NOMO-1 (cell line): ENCODE measurements around the gene CDKN3.
"Not testable (repeated sequence)": the region's sequence is repeated elsewhere in the genome, so short reads cannot be mapped to it uniquely, and the experiment has no call there.

Experiments
- DNase-seq, 2 experiments: peaks; one replicate each; lab custom pipeline; 2025; ENCODE audit not compliant: unreplicated experiment in 2 of 2; lab: John Stamatoyannopoulos, UW

The CDKN3 gene

DNA sequence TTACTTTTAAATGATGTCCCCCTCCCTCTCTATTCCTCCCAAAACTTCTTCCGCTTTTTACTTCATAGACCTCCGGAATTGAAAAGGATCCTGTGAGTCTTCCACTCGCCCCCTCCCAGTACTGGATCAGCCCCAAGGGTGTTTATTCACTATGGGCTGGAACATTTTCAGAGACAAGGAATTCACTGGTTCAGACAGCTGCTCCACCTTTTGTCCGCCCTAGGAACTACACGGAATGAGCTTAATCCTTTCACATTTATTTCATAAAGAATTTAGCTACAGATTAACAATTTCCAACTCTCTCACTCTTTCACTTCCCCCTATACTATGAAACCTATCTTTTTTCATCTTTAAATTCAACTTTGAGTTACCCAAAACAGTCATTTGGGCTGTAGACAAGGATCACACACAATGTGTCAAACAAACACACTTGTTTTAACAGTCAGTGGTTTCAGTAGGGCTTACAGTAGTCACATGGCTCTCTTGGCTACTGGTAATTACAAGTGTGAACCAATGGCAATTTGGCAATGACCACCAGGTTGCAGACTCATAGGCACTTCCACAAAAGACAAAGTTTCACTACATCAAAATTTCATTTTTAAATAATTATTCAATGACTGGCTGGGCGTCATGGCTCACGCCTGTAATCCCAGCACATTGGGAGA, 23.8 kb downstream of the CDKN3 start:
- DNase-seq: no peak

DNA sequence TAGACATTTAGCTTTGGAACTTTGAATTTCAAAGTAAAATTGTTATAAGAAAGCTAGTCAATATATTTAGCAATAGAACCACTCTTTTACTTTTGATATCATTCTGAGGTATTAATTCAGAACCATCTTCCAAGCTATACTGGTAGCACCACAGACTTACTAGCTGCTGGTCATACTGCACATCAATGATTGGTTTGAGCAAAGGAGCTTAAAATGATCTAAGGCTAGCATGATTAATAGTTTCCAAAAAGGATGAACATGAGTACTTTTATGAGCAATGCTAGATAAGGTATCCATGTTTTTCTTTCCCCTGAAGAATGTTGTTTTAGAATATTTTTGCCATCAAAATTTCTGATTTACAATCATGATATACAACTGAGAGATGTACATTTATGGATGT, 27.2 kb downstream of the CDKN3 start:
- no peak for DNase-seq

DNA sequence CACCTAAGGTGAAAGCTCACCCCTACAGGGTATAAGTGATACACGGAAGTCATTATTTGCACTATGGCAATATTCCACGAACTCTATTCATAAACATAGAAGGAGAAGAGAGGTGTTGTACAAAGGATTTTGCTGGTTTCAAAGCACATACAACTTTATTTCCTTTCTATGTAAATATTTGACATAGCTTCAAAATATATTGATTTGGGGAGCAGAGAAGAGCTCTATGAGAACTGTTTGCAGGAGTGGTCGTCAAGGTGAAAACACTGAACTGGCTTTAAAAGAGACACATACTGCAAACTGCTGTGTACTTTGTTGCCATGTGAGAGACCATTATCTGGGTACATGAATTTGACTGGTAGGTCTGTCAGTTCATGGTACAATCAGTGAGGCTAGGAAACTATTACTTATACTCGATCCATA, 27.7 kb downstream of the CDKN3 start:
- no peak for DNase-seq

DNA sequence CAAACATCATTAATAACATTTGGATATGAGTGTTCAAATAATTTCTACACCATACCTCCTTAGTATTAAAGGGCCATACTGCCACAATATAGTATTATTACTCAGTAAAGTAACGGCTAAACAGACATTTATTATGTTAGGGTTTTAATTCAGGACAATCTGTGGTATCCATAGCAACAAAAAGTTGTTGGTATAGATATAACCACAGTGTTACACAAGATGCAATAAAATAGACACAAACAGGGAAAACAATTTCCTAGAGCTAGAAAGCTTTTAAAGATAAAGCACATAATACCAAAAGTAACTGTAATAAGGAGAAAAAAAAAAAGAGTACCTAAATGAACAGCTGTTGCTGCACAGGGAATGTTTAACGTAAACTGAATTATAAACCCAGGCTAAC, 28.3 kb downstream of the CDKN3 start:
- DNase-seq: no peak

DNA sequence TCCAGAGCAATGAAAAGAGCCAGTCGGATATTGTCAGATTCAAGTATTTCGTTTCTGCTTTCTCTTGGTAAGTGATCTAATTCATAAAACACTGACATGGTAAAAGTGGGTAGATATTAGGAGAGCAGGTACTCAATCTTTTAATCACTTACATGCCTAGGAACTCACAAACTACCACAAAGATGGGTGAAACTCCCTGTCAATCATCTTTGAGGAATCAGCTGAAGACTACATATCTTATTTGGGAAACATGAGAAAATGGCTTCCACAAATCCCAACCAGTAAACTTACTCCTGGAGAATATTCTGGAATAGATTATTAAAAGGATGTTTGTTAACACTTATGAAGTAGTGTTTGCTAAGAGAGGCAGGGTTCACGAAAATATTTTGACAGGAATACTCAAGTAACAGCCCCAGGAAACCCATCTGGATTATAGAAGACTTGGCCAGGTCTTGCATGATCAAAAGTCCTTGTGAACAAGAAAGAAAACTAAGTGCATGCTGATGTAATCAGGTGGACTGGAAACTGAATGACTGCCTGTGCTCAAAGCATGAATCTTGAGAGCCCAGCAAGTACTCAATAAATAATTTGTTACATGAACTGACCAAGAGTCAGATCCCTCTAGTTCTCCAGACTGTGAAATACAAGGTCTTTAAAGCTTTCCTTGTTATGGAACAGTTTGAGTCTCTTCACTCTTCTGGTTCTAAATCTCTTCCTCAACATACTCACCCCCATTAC, 28.9 kb downstream of the CDKN3 start:
- DNase-seq: no peak

DNA sequence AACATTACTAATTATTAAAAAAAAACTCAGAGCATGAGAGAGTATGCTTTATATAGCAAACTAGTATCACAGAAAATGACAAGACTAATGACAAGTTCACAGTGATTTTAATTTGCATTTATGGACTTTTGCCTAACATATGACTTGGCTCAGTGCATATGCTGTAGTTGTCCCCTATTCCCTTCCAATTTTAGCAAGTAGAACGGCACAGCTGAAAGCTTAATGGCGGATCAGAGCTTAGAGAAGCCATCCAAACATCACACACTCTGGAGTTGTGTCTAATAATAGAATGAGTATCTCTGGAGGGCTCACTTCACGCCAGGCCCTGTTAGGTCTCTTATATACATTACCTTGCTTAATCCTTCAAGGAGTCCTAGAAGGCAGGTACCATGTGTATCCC, 31.1 kb downstream of the CDKN3 start:
- no peak for DNase-seq

DNA sequence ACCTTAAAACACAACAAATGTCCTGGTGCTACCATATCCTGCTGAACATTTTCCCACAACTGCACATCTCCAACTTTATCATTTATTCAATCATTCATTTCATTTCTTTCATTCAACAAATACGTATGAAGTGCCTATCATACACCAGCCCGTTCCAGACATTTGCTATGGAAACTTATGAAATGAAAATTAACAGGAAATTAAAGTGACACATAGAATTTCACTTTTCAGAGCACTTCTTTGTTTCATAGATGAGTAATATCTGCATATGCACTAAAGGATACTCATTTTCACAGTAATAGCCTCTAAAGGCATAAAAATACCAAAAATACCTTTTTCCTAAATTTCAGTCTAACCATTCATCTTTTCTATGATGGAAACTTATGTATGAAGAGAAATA, 31.7 kb downstream of the CDKN3 start:
- no peak for DNase-seq

DNA sequence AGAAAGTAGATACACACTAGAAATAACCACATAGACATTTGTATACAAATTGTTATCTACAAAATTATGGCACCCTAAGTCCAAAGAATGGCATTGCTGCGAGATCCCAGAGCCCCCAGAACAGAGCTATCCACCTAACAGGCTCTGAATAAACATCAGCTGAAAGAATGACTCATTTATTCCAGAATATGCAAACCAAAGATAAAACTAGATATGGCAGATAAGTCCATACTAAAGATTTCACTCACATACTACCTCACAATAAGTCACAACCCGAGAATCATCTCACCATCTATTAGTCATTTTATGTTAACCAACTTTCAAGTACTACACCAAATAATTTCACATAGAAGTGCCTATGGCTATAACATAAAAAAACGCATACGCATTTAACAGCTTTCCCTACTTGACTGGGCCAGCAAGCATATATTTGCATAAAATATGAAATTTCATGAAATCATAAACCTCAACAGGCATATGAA, 38.7 kb downstream of the CDKN3 start:
- DNase-seq: no peak

DNA sequence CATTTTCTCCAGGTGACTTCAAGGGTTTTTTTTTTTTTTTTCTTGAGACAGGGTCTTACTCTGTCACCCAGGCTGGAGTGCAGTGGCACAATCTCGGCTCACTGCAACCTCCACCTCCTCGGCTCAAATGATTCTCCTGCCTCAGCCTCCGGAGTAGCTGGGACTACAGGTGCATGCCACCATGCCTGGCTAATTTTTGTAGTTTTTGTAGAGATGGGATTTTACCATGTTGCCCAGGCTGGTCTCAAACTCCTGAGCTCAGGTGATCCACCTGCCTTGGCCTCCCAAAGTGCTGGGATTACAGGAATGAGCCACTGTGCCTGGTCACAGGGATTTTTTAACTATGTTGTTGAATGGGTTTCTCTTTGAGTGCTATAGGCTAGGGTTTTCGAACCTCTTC, 41.1 kb downstream of the CDKN3 start:
- not testable (repeated sequence) for DNase-seq

DNA sequence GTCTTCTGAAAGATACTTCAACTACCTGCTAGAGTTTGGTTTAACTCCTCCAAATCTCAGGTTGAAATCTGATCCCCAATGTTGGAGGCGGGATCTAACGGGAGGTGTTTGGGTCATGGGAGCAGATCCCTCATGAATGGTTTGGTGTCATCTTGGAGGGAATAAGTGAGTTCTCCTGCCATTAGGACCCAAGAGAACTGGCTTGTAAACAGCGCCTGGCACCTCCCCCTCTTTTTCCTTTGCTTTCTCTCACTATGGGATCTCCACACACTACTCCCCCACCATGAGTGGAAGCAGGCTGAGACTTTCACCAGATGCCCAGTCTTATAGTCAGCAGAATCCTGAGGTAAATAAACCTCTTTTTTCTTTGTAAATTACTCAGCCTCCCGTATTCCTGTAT, 41.9 kb downstream of the CDKN3 start:
- no peak for DNase-seq

DNA sequence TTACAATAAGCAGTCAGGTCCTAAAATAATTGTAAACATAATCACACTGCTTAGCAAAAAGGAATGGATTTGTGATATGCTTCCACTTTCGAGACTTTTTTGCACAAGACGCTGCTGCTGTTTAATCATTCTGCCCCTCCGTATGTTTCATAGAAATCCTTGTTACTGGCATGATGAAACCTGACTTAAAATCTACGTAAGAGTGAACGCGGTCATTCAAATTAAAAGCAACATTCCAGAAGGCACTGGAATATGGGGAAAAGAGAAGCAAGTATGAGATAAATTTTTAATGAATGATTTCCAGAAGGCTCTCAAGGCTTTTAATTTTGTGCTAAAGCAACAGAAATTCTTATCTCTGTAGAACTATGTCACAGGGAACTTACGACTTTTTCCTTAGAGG, 43.2 kb downstream of the CDKN3 start:
- DNase-seq: no peak

DNA sequence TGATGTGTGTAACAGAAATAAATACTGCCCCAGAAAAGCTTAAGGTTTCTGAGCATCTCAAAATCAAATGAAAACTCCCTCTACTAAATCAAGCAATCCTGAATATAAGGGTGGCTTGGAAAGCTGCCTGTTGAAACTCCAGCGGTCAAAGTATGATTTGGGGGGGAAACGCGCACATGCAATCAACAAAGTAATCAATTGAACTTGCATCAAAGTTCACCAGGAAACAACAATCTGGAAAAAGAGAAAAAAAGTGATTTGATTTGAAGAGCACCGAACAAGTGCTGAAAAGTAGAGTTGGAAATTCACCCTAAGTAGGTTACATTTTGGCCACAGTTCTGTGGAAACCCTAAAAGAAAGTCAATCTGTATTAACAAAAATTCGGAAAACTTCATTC, 43.7 kb downstream of the CDKN3 start:
- DNase-seq: no peak

DNA sequence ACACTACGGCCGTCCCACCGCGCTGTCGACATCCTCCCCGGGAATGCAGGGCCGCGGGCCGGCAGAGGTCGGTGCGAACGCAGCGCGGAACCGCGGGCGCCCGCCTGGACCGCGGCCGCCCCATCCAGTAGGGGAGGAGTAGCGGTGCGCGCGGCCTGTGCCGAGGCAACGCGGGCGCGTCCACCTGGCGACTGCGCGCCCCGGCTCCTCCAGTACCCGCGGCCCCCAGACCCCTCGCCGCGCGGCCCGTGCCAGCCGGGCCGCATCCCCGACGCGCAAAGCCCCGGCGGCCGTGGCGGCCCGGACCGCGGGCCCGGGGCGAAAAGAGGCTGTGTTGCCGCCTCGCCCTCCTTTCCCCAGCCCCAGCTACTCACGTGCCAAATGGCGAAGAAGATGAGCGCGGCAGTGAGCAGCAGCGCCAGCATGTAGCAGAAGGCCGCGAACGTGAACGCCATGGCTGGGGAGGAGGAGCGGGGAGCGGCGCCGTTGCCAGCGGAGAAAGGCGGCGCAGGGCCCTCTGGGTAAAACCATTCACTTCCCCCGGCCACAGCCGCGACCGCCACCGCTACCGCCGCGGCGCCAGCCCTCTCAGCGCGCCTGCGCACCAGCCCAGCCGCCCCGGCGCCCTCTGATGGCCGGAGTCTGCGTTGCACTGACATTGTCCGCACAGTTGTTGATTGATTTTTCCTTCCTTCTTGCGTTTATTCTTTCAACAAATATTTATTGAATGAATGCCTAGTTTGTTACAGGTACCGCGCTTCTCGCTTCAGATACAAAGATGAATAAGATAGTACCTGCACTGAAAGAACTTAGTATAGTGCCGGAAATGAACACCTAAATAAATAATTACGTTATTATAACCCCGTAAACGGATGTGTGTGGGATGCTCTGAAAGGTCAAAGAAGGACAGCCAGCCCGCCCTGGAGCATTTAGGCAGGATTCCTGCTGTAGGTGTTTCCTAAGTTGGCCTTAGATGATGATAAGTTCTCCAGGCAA, 44.4 kb downstream of the CDKN3 start, which contains the start of gene CNIH1:
Gene CNIH1, minus strand, starts transcription at position 502 of the 996 bp plus-strand sequence. Its CDS starts 47 bp downstream, at position 455.
- DNase-seq: peak; percentile 90 to 92

DNA sequence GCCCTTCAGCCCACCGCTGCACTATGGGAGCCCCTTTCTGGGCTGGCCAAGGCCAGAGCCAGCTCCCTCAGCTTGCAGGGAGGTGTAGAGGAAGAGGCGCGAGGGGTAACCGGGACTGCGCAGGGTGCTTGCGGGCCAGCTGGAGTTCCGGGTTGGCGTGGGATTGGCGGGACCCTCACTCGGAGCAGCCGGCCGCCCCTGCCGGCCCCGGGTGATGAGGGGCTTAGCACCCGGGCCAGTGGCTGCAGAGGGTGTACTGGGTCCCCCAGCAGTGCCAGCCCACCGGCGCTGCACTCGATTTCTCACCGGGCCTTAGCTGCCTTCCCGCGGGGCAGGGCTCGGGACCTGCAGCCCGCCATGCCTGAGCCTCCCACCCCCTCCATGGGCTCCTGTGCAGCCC, 46.2 kb downstream of the CDKN3 start:
- DNase-seq: not testable (repeated sequence)

DNA sequence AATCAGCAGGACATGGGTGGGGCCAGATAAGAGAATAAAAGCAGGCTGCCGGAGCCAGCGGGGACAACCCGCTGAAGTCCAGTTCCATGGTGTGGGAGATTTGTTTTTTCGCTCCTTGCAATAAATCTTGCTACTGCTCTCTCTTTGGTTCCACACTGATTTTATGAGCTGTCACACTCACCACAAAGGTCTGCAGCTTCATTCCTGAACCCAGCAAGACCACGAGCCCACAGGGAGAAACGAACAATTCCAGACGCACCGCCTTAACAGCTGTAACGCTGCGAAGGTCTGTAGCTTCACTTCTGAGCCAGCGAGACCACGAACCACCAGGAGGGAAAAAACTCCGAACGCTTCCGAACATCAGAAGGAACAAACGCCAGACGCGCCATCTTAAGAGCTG, 47.2 kb downstream of the CDKN3 start:
- no peak for DNase-seq

DNA sequence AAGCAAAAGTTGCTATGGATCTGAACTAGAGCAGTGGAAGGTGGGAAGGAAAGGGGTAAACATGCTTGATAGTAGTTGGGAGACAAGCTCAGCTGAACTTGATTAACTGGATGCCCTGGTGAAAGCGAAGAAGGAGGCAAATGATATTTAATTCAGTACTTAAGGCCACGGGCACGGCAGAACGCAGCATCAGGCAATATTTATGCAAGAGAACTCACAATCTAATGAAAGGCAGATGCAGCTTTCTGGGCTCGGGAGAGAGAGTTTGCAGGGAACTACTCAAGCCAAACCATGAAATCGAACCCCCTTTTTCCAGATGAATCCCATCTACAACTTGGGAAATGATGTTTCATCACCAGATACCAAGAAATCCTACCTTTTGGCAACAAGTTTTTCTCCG, 47.9 kb downstream of the CDKN3 start:
- no peak for DNase-seq

DNA sequence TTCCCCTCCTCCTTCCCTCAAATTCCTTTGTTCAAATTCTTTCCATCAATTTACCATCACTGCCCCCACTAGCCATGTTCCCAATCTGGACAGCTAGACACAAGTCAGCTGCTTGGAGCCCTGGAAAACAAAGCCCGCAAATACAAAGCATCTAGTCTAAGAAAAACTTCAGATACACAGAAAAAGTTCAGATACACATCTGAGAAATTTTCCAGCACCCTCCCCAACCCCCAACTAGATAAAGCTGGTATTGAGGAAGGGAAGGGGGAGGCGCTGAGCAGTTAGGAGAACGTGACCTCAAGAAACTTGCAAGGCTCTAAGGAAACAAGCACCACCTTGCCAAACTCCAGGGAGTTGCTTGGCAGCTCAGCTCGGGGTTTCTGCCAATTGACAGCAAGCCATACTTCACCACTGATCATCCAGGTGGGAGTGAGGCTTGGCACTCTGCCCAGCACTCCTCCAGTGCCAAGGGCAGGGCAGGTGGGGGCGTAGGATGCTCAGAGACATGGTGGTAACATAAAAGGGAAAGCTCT, 49.4 kb downstream of the CDKN3 start:
- peak in 1 of 2 experiments; percentile 25 for DNase-seq

DNA sequence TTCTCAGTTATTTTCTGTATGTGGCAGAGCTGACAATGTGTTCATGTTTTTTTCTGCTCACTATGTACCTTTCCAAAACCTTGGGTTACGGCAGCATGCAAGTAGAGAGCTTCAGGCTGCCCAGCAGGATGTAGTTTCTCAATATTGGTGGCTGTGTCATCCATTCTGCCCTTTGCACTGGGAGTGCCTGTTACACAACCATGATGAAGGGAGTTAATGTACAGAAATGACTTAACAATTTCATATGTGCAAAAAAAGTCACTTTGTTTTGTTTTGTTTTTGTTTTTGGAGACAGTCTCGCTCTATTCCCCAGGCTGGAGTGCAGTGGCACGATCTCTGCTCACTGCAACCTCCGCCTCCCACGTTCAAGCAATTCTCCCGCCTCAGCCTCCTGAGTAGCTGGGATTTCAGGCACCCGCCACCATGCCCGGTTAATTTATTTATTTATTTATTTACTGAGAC, 50.5 kb downstream of the CDKN3 start:
- peak; percentile 82 to 94 for DNase-seq

DNA sequence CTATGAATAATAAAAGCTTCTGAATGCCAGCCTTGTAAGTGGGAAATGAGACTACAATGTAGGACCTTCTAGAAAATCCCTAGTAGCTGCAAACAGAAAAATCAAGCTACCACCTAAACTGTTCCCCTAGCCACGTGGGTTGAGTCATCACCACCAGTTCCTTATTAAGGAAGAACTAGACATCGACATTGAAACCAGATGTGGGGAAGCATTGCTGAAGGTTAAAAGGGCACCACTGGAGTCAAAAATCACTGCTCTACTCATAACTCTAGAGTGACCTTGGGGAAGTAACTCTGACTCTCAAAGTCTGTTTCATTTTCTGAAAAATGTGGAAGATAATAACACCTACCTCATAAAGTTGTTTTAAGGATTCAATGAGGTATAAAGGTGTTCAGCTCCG, 53.7 kb downstream of the CDKN3 start:
- peak; percentile 72 to 91 for DNase-seq

DNA sequence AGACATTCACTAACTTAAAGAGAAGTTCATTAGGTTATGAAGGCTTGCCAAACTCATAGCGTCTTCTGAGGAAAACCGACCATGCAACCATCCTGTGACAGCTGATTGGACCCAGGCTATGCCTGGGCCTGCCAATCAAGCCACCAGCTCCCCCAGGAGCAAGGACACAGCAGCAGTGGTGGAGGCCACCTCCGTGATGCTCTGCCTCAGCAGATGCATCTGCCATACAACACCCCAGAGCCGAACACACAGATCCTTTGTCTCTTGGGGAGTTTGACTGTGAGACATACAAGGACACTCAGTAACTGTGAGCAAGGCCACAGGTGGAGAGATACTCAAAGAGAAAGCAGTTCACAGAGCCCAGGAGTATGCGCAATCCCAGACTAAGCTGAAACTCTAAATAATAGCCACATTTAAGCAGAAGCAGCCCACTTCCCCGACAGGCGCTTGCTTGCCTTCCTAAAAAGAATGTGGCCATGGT, 54.4 kb downstream of the CDKN3 start:
- DNase-seq: no peak
